T-cell (primary cell): ENCODE measurements around the gene ESM1. TPM values are rescaled to one million over a fixed set of nuclear protein-coding genes. Genes with fewer than 3 reads are reported as not detected.

Source experiments
- ATAC-seq, 4 experiments: fragments of 200-7000 bp in 3 of 4; fragments of 150-1000 bp in 1 of 4; cut with Tn5 transposase; replicated peaks in 1 of 4; 1 replicate in 3 of 4; 2 replicates in 1 of 4; pipeline ENCODE4 v1.10.0; 2021; ENCODE audit warnings: moderate library complexity in 3 of 4, mild to moderate bottlenecking in 2 of 4, moderate number of reproducible peaks in 1 of 4
- CTCF ChIA-PET, 2 donors: fragments of 300-600 bp; sonication (Branson Sonifier 250); formaldehyde crosslinking; loops; one replicate each; lab custom pipeline; 2022; ENCODE audit warnings: antibody characterized with exemption in 2 of 2; lab: Charles Lee
- POLR2A ChIA-PET, 2 donors: fragments of 300-600 bp; sonication (Branson Sonifier 250); formaldehyde crosslinking; loops; one replicate each; lab custom pipeline; 2022; ENCODE audit warnings: antibody characterized with exemption in 2 of 2; lab: Charles Lee
- DNase-seq, 35 experiments: peaks; one replicate each; pipeline versions ENCODE4 v3.0.0 to v3.0.0-alpha.2; 2013 to 2023
- H3K27ac ChIP-seq: one replicate; pipeline ENCODE4 v1.5.1; 2013; ENCODE audit warnings: low read length
- H3K27me3 ChIP-seq, 2 experiments: replicated peaks in 1 of 2; 1 replicate in 1 of 2; 2 replicates in 1 of 2; pipeline versions ENCODE4 v1.6.1 to v1.7.0; 2013; ENCODE audit warnings: low read length in 1 of 2, mixed read lengths in 1 of 2; ENCODE audit not compliant: control insufficient read depth in 2 of 2, insufficient read depth in 2 of 2; ENCODE audit errors: extremely low read depth in 1 of 2
- H3K36me3 ChIP-seq, 2 donors: 1 replicate in 1 of 2; 2 replicates in 1 of 2; pipeline versions ENCODE4 v1.6.1 to v1.7.0; 2013; ENCODE audit warnings: low read length in 1 of 2; ENCODE audit not compliant: control insufficient read depth in 2 of 2, insufficient read depth in 1 of 2; ENCODE audit errors: extremely low read depth in 1 of 2
- H3K4me1 ChIP-seq, 2 experiments: 1 replicate in 1 of 2; 2 replicates in 1 of 2; pipeline versions ENCODE4 v1.6.1 to v1.7.0; 2013; ENCODE audit warnings: low read length in 2 of 2, mixed read lengths in 1 of 2; ENCODE audit not compliant: insufficient read depth in 2 of 2, control insufficient read depth in 1 of 2; ENCODE audit errors: extremely low read depth in 1 of 2
- H3K4me3 ChIP-seq, 2 donors: 1 replicate in 1 of 2; 2 replicates in 1 of 2; pipeline versions ENCODE4 v1.5.1 to v1.7.0; 2013; ENCODE audit warnings: mild to moderate bottlenecking in 2 of 2, low read length in 1 of 2, moderate library complexity in 1 of 2; ENCODE audit not compliant: control insufficient read depth in 1 of 2; ENCODE audit errors: extremely low read depth in 1 of 2
- H3K9me3 ChIP-seq: 2 replicates; pipeline ENCODE4 v1.7.0; 2013
- H3K27ac Mint-ChIP-seq, 2 donors: one replicate each; pipeline ENCODE4 v1.8.0; 2020 to 2021; ENCODE audit warnings: mild to moderate bottlenecking in 2 of 2, mixed read lengths in 2 of 2
- H3K27me3 Mint-ChIP-seq, 2 donors: one replicate each; pipeline ENCODE4 v1.8.0; 2021 to 2022; ENCODE audit warnings: mixed read lengths in 2 of 2
- H3K36me3 Mint-ChIP-seq: one replicate; pipeline ENCODE4 v1.8.0; 2021; ENCODE audit warnings: mixed read lengths
- H3K4me1 Mint-ChIP-seq, 3 donors: one replicate each; pipeline ENCODE4 v1.8.0; 2020 to 2022; ENCODE audit warnings: mixed read lengths in 3 of 3, mild to moderate bottlenecking in 1 of 3
- H3K4me3 Mint-ChIP-seq, 3 donors: one replicate each; pipeline ENCODE4 v1.8.0; 2020 to 2022; ENCODE audit warnings: mild to moderate bottlenecking in 3 of 3, mixed read lengths in 3 of 3, moderate library complexity in 3 of 3
- H3K9me3 Mint-ChIP-seq, 3 donors: one replicate each; pipeline ENCODE4 v1.8.0; 2020 to 2022; ENCODE audit warnings: mixed read lengths in 3 of 3
- WGBS: methylation state at CpG from one replicate; pipeline ENCODE4 v1.1.5; 2013; ENCODE audit warnings: missing lambda C conversion rate; ENCODE audit not compliant: insufficient coverage; 5-methylcytosine and 5-hydroxymethylcytosine counted together
- total RNA-seq, 35 experiments: library from RNA in 6 of 35; stranded (reverse) in 6 of 35; fragments of 120-200 nt in 1 of 35; gene quantifications; one replicate each; pipeline versions ENCODE4 v1.2.1 to v1.2.4 and lab custom pipeline; 2013 to 2026

ESM1 gene
- total RNA-seq, 5 donors from 2014 or later (not counting 1 experiment from before 2014, with no cell fraction given) = 0.40 to 0.63 (median 0.43) TPM; not detected in 2

DNA sequence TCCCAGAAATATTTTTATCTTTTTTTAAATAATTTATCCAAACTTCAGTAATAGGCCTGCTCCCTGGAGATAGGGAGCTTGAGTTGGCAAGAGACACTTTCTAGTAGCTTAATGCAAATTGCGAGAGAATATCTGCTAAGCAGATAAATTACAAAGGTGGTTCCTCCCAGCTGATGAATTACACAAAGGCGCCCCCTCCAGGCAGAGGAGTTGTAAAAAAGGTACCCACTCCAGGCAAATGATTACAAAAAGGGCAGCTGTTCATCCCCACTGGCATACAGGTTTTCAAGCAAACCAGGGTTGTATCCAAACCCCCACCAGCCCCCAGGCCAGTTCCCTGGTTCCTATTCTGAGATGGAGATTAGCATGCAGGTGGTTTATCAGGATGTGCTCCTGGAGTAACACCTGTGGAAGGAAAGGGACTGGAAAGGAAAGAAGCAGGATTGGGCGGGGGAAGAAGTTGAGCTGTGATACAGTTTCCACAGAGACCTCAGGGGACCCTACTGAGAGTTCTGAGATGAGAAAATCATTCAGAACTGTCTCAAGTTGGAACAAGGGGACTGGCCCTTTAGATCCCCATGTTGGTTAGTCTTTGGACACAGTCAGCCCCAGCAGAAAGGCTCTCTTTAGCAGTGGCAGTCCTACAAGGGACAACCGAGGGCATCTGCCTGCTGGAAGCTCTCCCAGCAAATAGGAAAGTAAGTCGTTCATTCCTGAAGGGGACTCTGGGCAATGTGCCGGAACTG is 25.5 kb downstream of the ESM1 start:
- no peak overlapping the region for H3K4me3 Mint-ChIP-seq
- WGBS = 89% methylated on average over 4 of the region's 6 CpGs
- H3K27ac ChIP-seq = no peak overlapping the region
- no peaks in the 10 kb centered on the region for H3K36me3 ChIP-seq
- H3K9me3 ChIP-seq = no peaks in the 10 kb centered on the region
- no peaks in the 10 kb centered on the region for H3K9me3 Mint-ChIP-seq
- DNase-seq = peak in 6 of 35 experiments; percentile 3 to 17 (median 6)
- H3K4me1 Mint-ChIP-seq = peaks cover 5 to 15% (median 7%) of the 10 kb centered on the region in 3 donors
- ATAC-seq = no peak
- H3K4me1 ChIP-seq = no peaks in the 10 kb centered on the region
- POLR2A ChIA-PET = interaction anchor here in 1 of 2 donors (0.6 kb wide), 1 partner anchor 9 kb away, joined by 3 read pairs; no protein-coding TSS in a partner anchor
- H3K27me3 ChIP-seq = no peaks in the 10 kb centered on the region
- peaks cover 3 to 7% of the 10 kb centered on the region in 2 donors for H3K27me3 Mint-ChIP-seq
- no peaks in the 10 kb centered on the region for H3K36me3 Mint-ChIP-seq
- CTCF ChIA-PET = interaction anchor here (1.0 to 2.4 kb wide), 5 partner anchors 9 to 200 kb away, joined by 3 to 10 read pairs (median 4); no protein-coding TSS in a partner anchor
- H3K4me3 ChIP-seq = no peak overlapping the region
- no peak overlapping the region for H3K27ac Mint-ChIP-seq

DNA sequence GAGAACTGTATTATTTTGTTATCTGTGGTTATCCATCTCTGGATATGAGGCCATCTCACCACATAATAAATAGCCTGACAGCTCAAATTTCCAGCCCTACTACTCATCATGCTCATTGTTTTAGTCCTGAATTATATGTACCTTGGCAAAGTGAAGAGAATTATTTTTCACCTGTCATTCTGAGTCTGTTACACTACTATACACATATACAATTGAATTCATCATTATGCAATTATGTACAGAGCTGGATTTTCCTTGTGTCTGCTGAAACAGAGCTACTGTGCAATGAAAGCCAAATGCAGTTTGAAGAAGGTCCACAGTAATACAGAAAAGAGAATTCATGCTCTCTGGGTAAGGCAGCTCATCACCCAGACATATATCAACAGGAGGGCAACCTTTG is 28.5 kb downstream of the ESM1 start:
- Histone ChIP-seq H3K9me3 (no peaks in the 10 kb centered on the region), H3K27me3 (no peaks in the 10 kb centered on the region), H3K36me3 (no peaks in the 10 kb centered on the region), H3K4me3 (no peak overlapping the region), H3K4me1 (no peaks in the 10 kb centered on the region), H3K27ac (no peak overlapping the region)
- CTCF ChIA-PET = interaction anchor here (0.6 to 1.4 kb wide), 2 partner anchors 13 to 15 kb away, joined by 3 to 5 read pairs; no protein-coding TSS in a partner anchor
- peaks cover 0 to 8% (median 0%) of the 10 kb centered on the region in 3 donors for H3K9me3 Mint-ChIP-seq
- peaks cover 3 to 7% of the 10 kb centered on the region in 2 donors for H3K27me3 Mint-ChIP-seq
- peaks cover 0 to 2% (median 0%) of the 10 kb centered on the region in 3 donors for H3K4me1 Mint-ChIP-seq
- H3K4me3 Mint-ChIP-seq = no peak overlapping the region
- ATAC-seq (no peak), DNase-seq (no peak)
- H3K36me3 Mint-ChIP-seq = no peaks in the 10 kb centered on the region
- no peak overlapping the region for H3K27ac Mint-ChIP-seq
- POLR2A ChIA-PET = interaction anchor here in 1 of 2 donors (1.1 kb wide), 1 partner anchor 128 kb away, joined by 3 read pairs; no protein-coding TSS in a partner anchor

DNA sequence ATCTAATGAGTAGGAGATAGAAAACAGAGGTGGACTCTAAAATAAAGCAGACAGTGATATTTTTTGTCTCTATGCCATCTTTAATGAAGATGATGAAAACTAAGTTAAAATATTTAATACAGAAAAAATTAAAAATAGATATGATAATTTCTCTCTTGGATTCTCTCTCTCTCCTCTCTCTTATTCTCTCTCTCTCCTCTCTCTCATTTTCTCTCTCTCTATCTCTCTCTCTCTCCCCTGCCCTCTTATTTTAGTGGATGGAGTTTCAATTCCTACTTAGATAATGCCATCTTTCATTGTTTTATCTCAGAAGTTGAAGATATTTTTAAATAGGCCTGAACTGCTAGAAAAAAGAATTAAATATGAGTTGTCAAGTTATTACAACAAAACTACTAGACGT is 38.2 kb downstream of the ESM1 start:
- Mint-ChIP-seq H3K9me3 (peaks cover 0 to 4% (median 0%) of the 10 kb centered on the region in 3 donors), H3K4me1 (peaks cover 2 to 5% (median 3%) of the 10 kb centered on the region in 3 donors), H3K27me3 (no peaks in the 10 kb centered on the region), H3K4me3 (no peak overlapping the region), H3K27ac (peak overlapping the region in 1 of 2 donors; percentile 36), H3K36me3 (no peaks in the 10 kb centered on the region)
- no peak overlapping the region for H3K4me3 ChIP-seq
- ATAC-seq (no peak), DNase-seq (no peak)
- WGBS = no CpG with 5 or more reads among the region's 1 CpG
- POLR2A ChIA-PET = no interaction called here
- peaks cover 0 to 5% of the 10 kb centered on the region in 2 experiments for H3K4me1 ChIP-seq
- no peak overlapping the region for H3K27ac ChIP-seq
- H3K9me3 ChIP-seq = no peaks in the 10 kb centered on the region
- no peaks in the 10 kb centered on the region for H3K27me3 ChIP-seq
- CTCF ChIA-PET = interaction anchor here in 1 of 2 donors (0.7 to 1.0 kb wide), 4 partner anchors 37 to 199 kb away, joined by 3 to 4 read pairs (median 3); no protein-coding TSS in a partner anchor
- no peaks in the 10 kb centered on the region for H3K36me3 ChIP-seq

DNA sequence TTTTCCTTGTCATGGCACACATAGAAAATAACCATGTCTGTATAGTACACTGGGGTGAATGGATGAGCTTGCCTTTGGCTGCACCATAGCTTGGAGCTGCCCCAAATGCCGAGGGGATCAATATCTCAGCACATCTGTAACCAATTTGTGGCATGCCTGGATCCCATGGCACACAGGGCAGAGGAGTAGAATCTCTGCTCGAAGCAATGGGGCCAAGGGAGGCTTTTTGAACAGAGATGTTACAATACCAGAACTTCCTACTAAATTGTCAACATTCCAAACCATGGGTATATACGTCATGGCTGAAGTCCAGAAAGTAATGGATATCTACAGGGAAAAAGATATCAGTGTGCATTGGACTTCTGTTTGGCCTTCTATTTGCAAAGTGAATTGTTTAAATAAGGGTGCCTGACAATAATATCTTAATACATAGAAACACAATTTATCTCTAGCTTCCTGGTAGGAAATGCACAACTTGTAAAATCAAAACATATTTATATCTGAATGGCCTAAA is 39.0 kb downstream of the ESM1 start:
- Histone ChIP-seq H3K9me3 (no peaks in the 10 kb centered on the region), H3K36me3 (no peaks in the 10 kb centered on the region), H3K4me1 (peaks cover 0 to 5% of the 10 kb centered on the region in 2 experiments), H3K27ac (no peak overlapping the region), H3K27me3 (no peaks in the 10 kb centered on the region), H3K4me3 (no peak overlapping the region)
- CTCF ChIA-PET = interaction anchor here in 1 of 2 donors (0.6 kb wide), 1 partner anchor 277 kb away, joined by 3 read pairs; no protein-coding TSS in a partner anchor
- 88% methylated on average over 1 of the region's 3 CpGs for WGBS
- Mint-ChIP-seq H3K27me3 (no peaks in the 10 kb centered on the region), H3K4me3 (no peak overlapping the region), H3K9me3 (peaks cover 0 to 4% (median 0%) of the 10 kb centered on the region in 3 donors), H3K4me1 (peaks cover 2 to 5% (median 3%) of the 10 kb centered on the region in 3 donors), H3K27ac (no peak overlapping the region), H3K36me3 (no peaks in the 10 kb centered on the region)
- DNase-seq (no peak), ATAC-seq (no peak)
- POLR2A ChIA-PET = no interaction called here

DNA sequence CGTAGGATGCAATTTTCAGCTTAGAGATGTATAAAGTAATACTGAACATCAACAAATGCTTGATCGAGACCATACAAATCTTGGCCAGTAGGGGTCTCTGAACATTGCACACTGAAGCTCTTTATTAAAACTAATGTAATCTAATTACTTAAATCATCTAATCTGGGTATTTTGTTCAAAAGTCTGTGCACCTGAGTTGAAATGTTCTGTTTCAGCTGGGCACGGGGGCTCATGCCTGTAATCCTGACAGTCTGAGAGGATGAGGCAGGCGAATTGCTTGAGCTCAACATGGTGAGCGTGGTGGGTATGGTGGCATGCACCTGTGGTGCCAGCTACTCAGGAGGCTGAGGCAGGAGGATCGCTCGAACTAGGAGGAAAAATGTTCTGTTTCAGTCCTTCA is 41.0 kb downstream of the ESM1 start:
- H3K27me3 Mint-ChIP-seq = no peaks in the 10 kb centered on the region
- H3K9me3 Mint-ChIP-seq = peaks cover 0 to 4% (median 0%) of the 10 kb centered on the region in 3 donors
- Histone ChIP-seq H3K4me3 (no peak overlapping the region), H3K27ac (no peak overlapping the region), H3K36me3 (no peaks in the 10 kb centered on the region), H3K4me1 (peaks cover 0 to 5% of the 10 kb centered on the region in 2 experiments), H3K9me3 (no peaks in the 10 kb centered on the region), H3K27me3 (no peaks in the 10 kb centered on the region)
- DNase-seq = peak in 29 of 35 experiments; percentile 4 to 79 (median 31)
- WGBS = 72% methylated on average over 3 of the region's 7 CpGs
- CTCF ChIA-PET = interaction anchor here (0.6 to 3.2 kb wide), 62 partner anchors 10 to 1547 kb away, joined by 3 to 80 read pairs (median 4); partner anchors contain the start of genes GPX8 (in 2 of the 2), GZMK (in 1 of the 2) and SNX18 (in 1 of the 2)
- ATAC-seq = peak in 3 of 4 experiments; percentile 55 to 56 (median 56)
- H3K4me1 Mint-ChIP-seq = peaks cover 2 to 5% (median 3%) of the 10 kb centered on the region in 3 donors
- no peak overlapping the region for H3K27ac Mint-ChIP-seq
- H3K4me3 Mint-ChIP-seq = no peak overlapping the region
- POLR2A ChIA-PET = interaction anchor here in 1 of 2 donors (0.7 kb wide), 1 partner anchor 11 kb away, joined by 3 read pairs; no protein-coding TSS in a partner anchor
- no peaks in the 10 kb centered on the region for H3K36me3 Mint-ChIP-seq
